ENCODE results near the gene POLR1A. TPM values are rescaled to one million over a fixed set of nuclear protein-coding genes. Genes with fewer than 3 reads are reported as not detected.

Gene POLR1A
- total and polyA plus RNA-seq, 2 donors (not counting 3 experiments of a cell fraction or from before 2014, with no cell fraction given), result 7.6 to 40.7 TPM

DNA sequence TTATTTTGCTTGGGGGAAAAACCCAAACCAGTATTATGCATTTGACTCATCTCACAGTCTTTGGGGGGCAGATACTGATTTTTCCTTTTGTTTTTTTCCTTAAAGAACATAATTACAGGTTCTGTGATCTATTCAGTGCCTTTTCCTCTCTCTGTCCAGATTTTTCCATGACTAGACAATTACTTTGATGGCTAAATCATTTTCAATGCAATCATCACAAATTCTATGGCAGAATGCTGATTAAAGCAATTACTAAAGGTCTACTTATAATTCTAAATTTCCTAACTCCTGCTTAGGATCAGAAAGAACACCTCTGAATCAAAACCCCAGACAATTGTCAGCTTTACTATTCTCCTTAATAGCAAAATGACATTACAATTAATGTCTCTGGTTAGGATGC is 38.8 kb downstream of the POLR1A start:
- BruUV-seq (replicated peaks), result no TSS peak
- Histone ChIP-seq H3K36me3 (ENCODE audit: control insufficient read depth in 2 of 2, extremely low read depth in 1 of 2, insufficient read depth in 2 of 2, low read length in 2 of 2) (peaks cover 23 to 25% of the 10 kb centered on the region in 2 experiments), H3K9me3 (replicated peaks; ENCODE audit: control insufficient read depth, insufficient read depth, low read length) (no peaks in the 10 kb centered on the region), H3K4me2 (ENCODE audit: insufficient read depth, low read length) (no peak overlapping the region), H2AFZ (ENCODE audit: low read depth, low read length) (no peak overlapping the region), H3K27me3 (ENCODE audit: control insufficient read depth in 2 of 2, insufficient read depth in 2 of 2, low read length in 2 of 2) (no peaks in the 10 kb centered on the region), H3K9ac (replicated peaks; ENCODE audit: extremely low read depth, insufficient read depth, low read length) (no peak overlapping the region), H3K27ac (ENCODE audit: insufficient read depth, low read depth, low read length) (no peak overlapping the region), H4K20me1 (replicated peaks; ENCODE audit: control insufficient read depth, extremely low read depth, insufficient read depth, low read length) (no peaks in the 10 kb centered on the region), H3K79me2 (ENCODE audit: control insufficient read depth, insufficient read depth, low read length) (no peaks in the 10 kb centered on the region), H3K4me3 (replicated peaks in 1 of 3; ENCODE audit: insufficient read depth in 1 of 3, low read depth in 1 of 3, low read length in 3 of 3) (no peak overlapping the region), H3K4me1 (ENCODE audit: control insufficient read depth, extremely low read depth, insufficient read depth, low read length) (peaks cover 15% of the 10 kb centered on the region), H3K9me1 (replicated peaks; ENCODE audit: control insufficient read depth, extremely low read depth, insufficient read depth, low read length) (no peaks in the 10 kb centered on the region)
- intact Hi-C loops (cut with micrococcal nuclease) (no loop called here), dilution Hi-C loops (cut with MboI; ENCODE audit: extremely low pct_ligation_motif_present, low sequenced_read_pairs) (no loop called here)
- no peak for FAIRE-seq
- POLR2A ChIA-PET, result no interaction called here
- CTCF ChIA-PET, result interaction anchor here (0.9 to 1.2 kb wide), 2 partner anchors 239 to 338 kb away, joined by 3 read pairs; no protein-coding TSS in a partner anchor
- no peak for DNase-seq (ENCODE audit: low read depth, low spot score)
- TF ChIP-seq MYC (IDR thresholded peaks at IDR 0.05; ENCODE audit: low read depth, low read length), result no peak
- TF ChIP-seq POLR2AphosphoS5 (IDR thresholded peaks at IDR 0.05; ENCODE audit: insufficient read depth, low read depth, low read length), result no peak
- TF ChIP-seq, protein P1, sequence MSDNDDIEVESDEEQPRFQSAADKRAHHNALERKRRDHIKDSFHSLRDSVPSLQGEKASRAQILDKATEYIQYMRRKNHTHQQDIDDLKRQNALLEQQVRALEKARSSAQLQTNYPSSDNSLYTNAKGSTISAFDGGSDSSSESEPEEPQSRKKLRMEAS (IDR thresholded peaks at IDR 0.05; ENCODE audit: insufficient read depth, insufficient read length), result no peak
- TF ChIP-seq EZH2 (IDR thresholded peaks at IDR 0.05; ENCODE audit: borderline replicate concordance, low read depth, low read length, severe bottlenecking), result no peak
- TF ChIP-seq POLR2A (IDR thresholded peaks at IDR 0.05; ENCODE audit: low read depth, low read length), result no peak
- TF ChIP-seq GATA2 (IDR thresholded peaks at IDR 0.05; ENCODE audit: insufficient read depth, insufficient read length, low read depth, low read length), result no peak
- TF ChIP-seq, protein P2, sequence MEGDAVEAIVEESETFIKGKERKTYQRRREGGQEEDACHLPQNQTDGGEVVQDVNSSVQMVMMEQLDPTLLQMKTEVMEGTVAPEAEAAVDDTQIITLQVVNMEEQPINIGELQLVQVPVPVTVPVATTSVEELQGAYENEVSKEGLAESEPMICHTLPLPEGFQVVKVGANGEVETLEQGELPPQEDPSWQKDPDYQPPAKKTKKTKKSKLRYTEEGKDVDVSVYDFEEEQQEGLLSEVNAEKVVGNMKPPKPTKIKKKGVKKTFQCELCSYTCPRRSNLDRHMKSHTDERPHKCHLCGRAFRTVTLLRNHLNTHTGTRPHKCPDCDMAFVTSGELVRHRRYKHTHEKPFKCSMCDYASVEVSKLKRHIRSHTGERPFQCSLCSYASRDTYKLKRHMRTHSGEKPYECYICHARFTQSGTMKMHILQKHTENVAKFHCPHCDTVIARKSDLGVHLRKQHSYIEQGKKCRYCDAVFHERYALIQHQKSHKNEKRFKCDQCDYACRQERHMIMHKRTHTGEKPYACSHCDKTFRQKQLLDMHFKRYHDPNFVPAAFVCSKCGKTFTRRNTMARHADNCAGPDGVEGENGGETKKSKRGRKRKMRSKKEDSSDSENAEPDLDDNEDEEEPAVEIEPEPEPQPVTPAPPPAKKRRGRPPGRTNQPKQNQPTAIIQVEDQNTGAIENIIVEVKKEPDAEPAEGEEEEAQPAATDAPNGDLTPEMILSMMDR (IDR thresholded peaks at IDR 0.05; ENCODE audit: extremely low read depth in 1 of 2, insufficient read depth in 1 of 2, low read depth in 1 of 2, low read length in 2 of 2), result no peak
- no peak for TF ChIP-seq FOS (IDR thresholded peaks at IDR 0.05; ENCODE audit: borderline replicate concordance, insufficient read depth, low read length)
- TF ChIP-seq JUN (IDR thresholded peaks at IDR 0.05; ENCODE audit: borderline replicate concordance, insufficient read depth, insufficient read length, low read depth), result no peak

Data from endothelial cell of umbilical vein (primary cell).